RWPE1 (cell line): ENCODE data around the gene XNDC1N.
"Not testable (repeated sequence)": the region's sequence is repeated elsewhere in the genome, so short reads cannot be mapped to it uniquely, and the experiment has no call there.

Experiments used
- CTCF ChIA-PET: fragments of 350-600 bp; sonication (Branson Sonifier 250); formaldehyde crosslinking; extraction: SDS; loops from one replicate; lab custom pipeline; 2021; lab: Yijun Ruan, JAX
- POLR2A ChIA-PET: fragments of 400-600 bp; formaldehyde crosslinking; extraction: SDS; loops from one replicate; lab custom pipeline; 2020; ENCODE audit warnings: antibody characterized with exemption; ENCODE audit not compliant: low non-redundant PET; lab: Yijun Ruan, JAX
- DNase-seq: peaks from one replicate; pipeline ENCODE4 v3.0.0; 2012; ENCODE audit warnings: low spot score
- H3K27ac ChIP-seq: fragments of 450-650 bp; 2 replicates; pipeline ENCODE4 v1.5.1; 2017
- CTCF ChIP-seq: fragments of 450-650 bp; conservative IDR thresholded peaks from 2 replicates; pipeline ENCODE4 v1.5.1; 2017; ENCODE audit warnings: low read depth, mild to moderate bottlenecking

Gene XNDC1N

GRCh38 chr11:71929491-71929890 lies 1.1 kb upstream of the XNDC1N start:
- H3K27ac ChIP-seq: no peak overlapping the region
- ChIA-PET POLR2A (no interaction called here), CTCF (no interaction called here)

GRCh38 chr11:71928737-71929443 lies 496 bp upstream of the XNDC1N start, which contains the start of gene RNF121:
RNF121 (plus strand) TSS chr11:71929046; CDS start chr11:71929062, 16 bp downstream.
- no peak for TF ChIP-seq CTCF
- H3K27ac ChIP-seq: peak within 1 kb of the TSS; percentile 93
- peak; percentile 99 for DNase-seq
- ChIA-PET POLR2A (no interaction called here), CTCF (interaction anchor here (0.6 kb wide), 1 partner anchor 261 kb away, joined by 4 read pairs; no protein-coding TSS in a partner anchor)

More at GRCh38 chr11:71929491-71929890, 1.1 kb upstream of the XNDC1N start:
- no peak for TF ChIP-seq CTCF
- DNase-seq: no peak

DNA sequence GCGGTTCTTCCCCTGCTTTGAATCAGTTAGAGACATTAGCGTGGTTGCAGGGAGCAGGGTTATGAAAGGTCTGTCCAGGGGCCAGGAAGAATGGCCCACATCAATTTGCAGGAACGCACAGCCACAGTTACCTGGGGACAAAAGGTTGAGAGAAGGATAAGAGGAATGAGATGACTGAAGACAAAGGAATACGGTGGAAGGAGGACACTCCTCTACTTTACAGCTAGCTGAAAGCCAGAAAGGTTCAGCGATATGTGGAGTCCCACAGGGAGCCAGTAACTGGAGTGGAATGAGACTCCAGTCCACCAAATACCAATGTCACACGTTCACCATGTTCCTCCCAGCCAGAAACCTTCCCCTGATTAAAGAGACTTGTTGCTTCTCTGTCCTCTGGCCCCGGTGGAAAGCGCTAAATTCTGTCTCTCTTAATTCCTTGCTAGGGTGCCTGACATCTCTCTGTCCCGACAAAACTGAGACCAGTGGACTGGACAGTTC lies 10.7 kb downstream of the XNDC1N start:
- no peak for TF ChIP-seq CTCF
- POLR2A ChIA-PET: no interaction called here
- H3K27ac ChIP-seq: no peak overlapping the region
- no peak for DNase-seq
- CTCF ChIA-PET: no interaction called here

DNA sequence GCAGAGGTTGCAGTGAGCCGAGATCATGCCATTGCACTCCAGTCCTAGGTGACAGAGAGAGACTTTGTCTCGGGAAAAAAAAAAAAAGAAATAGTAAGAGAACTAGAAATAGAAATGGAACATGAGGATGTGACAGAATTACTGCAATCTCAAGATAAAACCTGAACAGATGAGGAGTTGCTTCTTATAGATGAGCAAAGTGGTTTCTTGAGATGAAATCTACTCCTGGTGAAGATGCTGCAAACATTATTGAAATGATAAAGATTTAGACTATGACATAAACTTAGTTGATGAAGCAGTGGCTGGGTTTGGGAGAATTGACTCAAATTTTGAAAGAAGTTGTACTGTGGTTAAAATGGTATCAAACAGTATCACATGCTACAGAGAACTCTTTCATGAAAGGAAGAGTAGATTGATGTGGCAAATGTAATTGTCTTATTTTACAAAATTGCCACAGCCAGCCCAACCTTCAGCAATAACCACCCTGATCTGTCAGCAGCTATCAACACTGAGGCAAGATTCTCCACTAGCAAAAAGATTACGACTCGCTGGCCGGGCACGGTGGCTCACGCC lies 13.7 kb downstream of the XNDC1N start:
- TF ChIP-seq CTCF: no peak
- CTCF ChIA-PET: no interaction called here
- no peak overlapping the region for H3K27ac ChIP-seq
- POLR2A ChIA-PET: no interaction called here
- DNase-seq: no peak

DNA sequence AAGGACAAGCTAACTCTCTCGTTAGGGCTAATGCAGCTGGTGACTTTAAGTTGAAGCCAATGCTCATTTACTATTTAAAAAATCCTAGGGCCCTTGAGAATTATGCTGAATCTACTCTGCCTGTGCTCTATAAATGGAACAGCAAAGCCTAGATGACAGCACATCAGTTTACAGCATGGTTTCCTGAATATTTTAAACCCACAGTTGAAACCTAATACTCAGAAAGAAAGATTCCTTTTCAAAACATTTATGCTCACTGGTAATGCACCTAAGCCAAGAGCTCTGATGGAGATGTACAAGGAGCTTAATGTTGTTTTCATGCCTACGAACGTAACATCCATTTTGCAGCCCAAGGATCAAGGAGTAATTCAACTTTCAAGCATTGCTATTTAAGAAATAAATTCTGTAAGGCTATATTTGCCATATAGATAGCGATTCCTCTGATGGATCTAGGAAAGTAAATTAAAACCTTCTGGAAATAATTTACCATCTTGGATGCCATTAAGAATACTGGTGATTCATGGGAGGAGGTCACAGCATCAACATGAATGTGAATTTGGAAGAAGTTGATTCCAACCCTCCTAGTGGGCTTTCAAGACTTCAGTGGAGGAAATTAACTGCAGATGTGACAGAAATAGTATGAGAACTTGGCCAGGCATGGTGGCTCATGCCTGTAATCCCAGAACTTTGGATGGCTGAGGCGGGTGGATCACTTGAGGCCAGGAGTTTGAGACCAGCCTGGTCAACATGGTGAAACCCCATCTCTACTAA lies 14.5 kb downstream of the XNDC1N start:
- no peak for TF ChIP-seq CTCF
- DNase-seq: no peak
- ChIA-PET CTCF (interaction anchor here (0.6 to 0.7 kb wide), 2 partner anchors 21 to 28 kb away, joined by 5 to 7 read pairs; no protein-coding TSS in a partner anchor), POLR2A (no interaction called here)
- H3K27ac ChIP-seq: no peak overlapping the region

GRCh38 chr11:71911986-71912340 lies 16.4 kb downstream of the XNDC1N start:
- CTCF ChIA-PET, H3K27ac ChIP-seq, POLR2A ChIA-PET, DNase-seq: not testable (repeated sequence)

GRCh38 chr11:71911321-71911985 lies 16.9 kb downstream of the XNDC1N start:
- POLR2A ChIA-PET, H3K27ac ChIP-seq, CTCF ChIA-PET, DNase-seq: not testable (repeated sequence)

DNA sequence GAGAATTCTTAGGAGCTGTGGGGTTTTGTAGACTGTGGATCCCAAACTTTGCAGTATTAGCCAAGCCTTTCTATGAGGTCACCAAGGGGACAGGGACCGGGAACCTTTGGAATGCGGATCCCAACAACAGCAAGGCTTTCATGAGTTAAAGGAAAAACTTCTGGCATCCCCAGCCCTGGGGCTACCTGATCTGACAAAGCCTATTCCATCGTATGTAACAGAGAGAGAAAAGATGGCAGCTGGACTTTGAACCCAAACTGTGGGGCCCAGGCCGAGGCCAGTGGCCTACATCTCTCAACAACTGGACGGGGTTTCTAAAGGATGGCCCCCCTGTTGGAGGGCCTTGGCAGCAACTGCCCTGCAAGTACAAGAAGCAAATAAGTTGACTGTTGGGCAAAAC lies 17.6 kb downstream of the XNDC1N start:
- DNase-seq, H3K27ac ChIP-seq, CTCF ChIA-PET, POLR2A ChIA-PET: not testable (repeated sequence)
